ENCODE data around the gene EOLA2.

The EOLA2 gene

GRCh38 chrX:149984411-149984810, 46.1 kb upstream of the EOLA2 start:
- H3K4me1 ChIP-seq (ENCODE audit: control insufficient read depth, insufficient read depth, low read length): no peaks in the 10 kb centered on the region
- H3K27ac ChIP-seq (ENCODE audit: extremely low read depth, low read depth, low read length): no peak overlapping the region
- no peaks in the 10 kb centered on the region for H3K9me3 ChIP-seq (ENCODE audit: control insufficient read depth, insufficient read depth, low read depth, low read length)
- ChIA-PET POLR2A (no interaction called here), CTCF (no interaction called here)
- H3K4me3 ChIP-seq (ENCODE audit: low read depth, low read length): no peak overlapping the region
- TF ChIP-seq KLF7 (tag by site-specific recombination; IDR thresholded peaks at IDR 0.05; ENCODE audit: borderline replicate concordance): no peak
- no peak for TF ChIP-seq ZNF560 (tag by site-specific recombination; IDR thresholded peaks at IDR 0.05; ENCODE audit: borderline replicate concordance)
- TF ChIP-seq, protein P1, sequence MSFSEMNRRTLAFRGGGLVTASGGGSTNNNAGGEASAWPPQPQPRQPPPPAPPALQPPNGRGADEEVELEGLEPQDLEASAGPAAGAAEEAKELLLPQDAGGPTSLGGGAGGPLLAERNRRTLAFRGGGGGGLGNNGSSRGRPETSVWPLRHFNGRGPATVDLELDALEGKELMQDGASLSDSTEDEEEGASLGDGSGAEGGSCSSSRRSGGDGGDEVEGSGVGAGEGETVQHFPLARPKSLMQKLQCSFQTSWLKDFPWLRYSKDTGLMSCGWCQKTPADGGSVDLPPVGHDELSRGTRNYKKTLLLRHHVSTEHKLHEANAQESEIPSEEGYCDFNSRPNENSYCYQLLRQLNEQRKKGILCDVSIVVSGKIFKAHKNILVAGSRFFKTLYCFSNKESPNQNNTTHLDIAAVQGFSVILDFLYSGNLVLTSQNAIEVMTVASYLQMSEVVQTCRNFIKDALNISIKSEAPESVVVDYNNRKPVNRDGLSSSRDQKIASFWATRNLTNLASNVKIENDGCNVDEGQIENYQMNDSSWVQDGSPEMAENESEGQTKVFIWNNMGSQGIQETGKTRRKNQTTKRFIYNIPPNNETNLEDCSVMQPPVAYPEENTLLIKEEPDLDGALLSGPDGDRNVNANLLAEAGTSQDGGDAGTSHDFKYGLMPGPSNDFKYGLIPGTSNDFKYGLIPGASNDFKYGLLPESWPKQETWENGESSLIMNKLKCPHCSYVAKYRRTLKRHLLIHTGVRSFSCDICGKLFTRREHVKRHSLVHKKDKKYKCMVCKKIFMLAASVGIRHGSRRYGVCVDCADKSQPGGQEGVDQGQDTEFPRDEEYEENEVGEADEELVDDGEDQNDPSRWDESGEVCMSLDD (tag by site-specific recombination; IDR thresholded peaks at IDR 0.05): no peak
- TF ChIP-seq ZNF404 (tag by site-specific recombination; IDR thresholded peaks at IDR 0.05): no peak
- no peak for TF ChIP-seq TSHZ1 (tag by site-specific recombination; IDR thresholded peaks at IDR 0.05; ENCODE audit: borderline replicate concordance)
- TF ChIP-seq, protein P2, sequence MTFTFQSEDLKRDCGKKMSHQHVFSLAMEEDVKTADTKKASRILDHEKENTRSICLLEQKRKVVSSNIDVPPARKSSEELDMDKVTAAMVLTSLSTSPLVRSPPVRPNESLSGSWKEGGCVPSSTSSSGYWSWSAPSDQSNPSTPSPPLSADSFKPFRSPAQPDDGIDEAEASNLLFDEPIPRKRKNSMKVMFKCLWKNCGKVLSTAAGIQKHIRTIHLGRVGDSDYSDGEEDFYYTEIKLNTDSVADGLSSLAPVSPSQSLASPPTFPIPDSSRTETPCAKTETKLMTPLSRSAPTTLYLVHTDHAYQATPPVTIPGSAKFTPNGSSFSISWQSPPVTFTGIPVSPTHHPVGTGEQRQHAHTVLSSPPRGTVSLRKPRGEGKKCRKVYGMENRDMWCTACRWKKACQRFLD (tag by site-specific recombination; IDR thresholded peaks at IDR 0.05): no peak
- TF ChIP-seq ZNF837 (tag by site-specific recombination; IDR thresholded peaks at IDR 0.05): no peak
- TF ChIP-seq, protein P3, sequence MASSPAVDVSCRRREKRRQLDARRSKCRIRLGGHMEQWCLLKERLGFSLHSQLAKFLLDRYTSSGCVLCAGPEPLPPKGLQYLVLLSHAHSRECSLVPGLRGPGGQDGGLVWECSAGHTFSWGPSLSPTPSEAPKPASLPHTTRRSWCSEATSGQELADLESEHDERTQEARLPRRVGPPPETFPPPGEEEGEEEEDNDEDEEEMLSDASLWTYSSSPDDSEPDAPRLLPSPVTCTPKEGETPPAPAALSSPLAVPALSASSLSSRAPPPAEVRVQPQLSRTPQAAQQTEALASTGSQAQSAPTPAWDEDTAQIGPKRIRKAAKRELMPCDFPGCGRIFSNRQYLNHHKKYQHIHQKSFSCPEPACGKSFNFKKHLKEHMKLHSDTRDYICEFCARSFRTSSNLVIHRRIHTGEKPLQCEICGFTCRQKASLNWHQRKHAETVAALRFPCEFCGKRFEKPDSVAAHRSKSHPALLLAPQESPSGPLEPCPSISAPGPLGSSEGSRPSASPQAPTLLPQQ (tag by site-specific recombination; IDR thresholded peaks at IDR 0.05): no peak
- no peak for TF ChIP-seq ZNF366 (tag by site-specific recombination; conservative IDR thresholded peaks at IDR 0.05)
- no peak for TF ChIP-seq ZXDB (tag by site-specific recombination; IDR thresholded peaks at IDR 0.05)
- no peak for TF ChIP-seq ZNF112 (tag by site-specific recombination; IDR thresholded peaks at IDR 0.05)
- no peak for TF ChIP-seq ZNF350 (tag by site-specific recombination; IDR thresholded peaks at IDR 0.05)
- no peak for TF ChIP-seq FEZF1 (tag by site-specific recombination; IDR thresholded peaks at IDR 0.05)
- no peak for TF ChIP-seq SCRT2 (tag by site-specific recombination; IDR thresholded peaks at IDR 0.05)
- no peak for TF ChIP-seq CTCF (tag by site-specific recombination; IDR thresholded peaks at IDR 0.05)
- no peaks in the 10 kb centered on the region for H3K36me3 ChIP-seq (ENCODE audit: control insufficient read depth in 2 of 2, insufficient read depth in 1 of 2, low read length in 2 of 2)

DNA sequence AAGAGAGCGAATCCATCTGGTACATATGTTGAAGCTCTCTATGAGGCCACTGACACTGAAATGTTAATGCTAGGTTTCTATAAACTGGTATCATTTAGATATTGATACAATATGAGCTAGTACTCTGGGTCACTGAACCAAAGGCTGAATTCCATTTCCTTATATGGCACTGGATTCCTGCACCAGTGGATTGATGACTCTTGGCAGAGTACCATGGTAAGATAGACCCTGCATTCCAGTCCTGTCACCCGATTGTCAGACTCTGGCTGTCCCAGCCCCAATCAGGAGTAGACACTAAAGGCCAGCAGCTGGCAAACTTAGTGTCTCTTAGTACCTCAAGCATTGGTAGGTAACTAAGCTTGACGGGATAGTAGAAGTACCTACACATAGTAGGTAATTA, 44.0 kb upstream of the EOLA2 start:
- H3K36me3 ChIP-seq (ENCODE audit: control insufficient read depth in 2 of 2, insufficient read depth in 1 of 2, low read length in 2 of 2): no peaks in the 10 kb centered on the region
- no peaks in the 10 kb centered on the region for H3K4me1 ChIP-seq (ENCODE audit: control insufficient read depth, insufficient read depth, low read length)
- H3K27ac ChIP-seq (ENCODE audit: extremely low read depth, low read depth, low read length): no peak overlapping the region
- POLR2A ChIA-PET: no interaction called here
- H3K4me3 ChIP-seq (ENCODE audit: low read depth, low read length): no peak overlapping the region
- no peaks in the 10 kb centered on the region for H3K9me3 ChIP-seq (ENCODE audit: control insufficient read depth, insufficient read depth, low read depth, low read length)
- CTCF ChIA-PET: interaction anchor here (0.9 kb wide), 1 partner anchor 380 kb away, joined by 3 read pairs; no protein-coding TSS in a partner anchor
- TF ChIP-seq PRDM10 (tag by site-specific recombination; IDR thresholded peaks at IDR 0.05) (no peak), ZFP37 (tag by site-specific recombination; IDR thresholded peaks at IDR 0.05) (no peak), ZNF350 (tag by site-specific recombination; IDR thresholded peaks at IDR 0.05) (no peak), ZNF791 (tag by site-specific recombination; IDR thresholded peaks at IDR 0.05) (no peak)
